Measurements from ENCODE around the gene SCP2D1.

The SCP2D1 gene

DNA sequence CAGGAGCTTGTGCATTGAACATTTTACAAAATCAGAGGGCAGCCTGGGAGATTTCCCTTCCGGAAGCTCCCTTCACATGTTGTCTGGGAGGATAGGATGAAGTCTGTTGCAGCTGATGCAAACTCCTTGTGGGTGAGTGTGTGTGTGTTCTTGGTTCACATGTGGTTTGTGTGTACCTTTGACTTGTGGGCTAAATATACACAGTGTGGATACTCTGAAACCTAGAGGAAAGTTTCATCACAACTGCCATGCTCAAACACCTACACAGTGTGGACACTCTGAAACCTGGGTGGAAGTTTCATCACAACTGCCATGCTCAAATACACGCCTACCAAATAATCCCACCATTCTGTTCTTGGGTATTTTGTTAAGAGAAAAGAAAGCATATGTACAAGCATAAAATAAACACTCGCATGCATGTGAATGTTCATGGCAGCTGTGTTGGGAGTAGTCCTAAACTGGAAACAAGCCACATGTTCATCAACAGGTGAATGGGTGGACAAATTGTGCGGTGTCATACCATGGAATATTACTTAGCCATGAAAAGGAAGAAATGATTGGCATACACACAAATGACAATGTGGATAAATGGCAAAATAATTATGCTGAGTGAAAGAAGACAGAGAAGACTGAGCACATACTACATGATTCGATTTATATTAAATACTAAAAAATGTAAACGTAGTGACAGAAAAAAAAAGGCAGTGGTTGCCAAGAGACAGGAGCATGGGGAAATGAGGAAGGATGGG, 1.8 kb downstream of the SCP2D1 start:
- no peak for DNase-seq (ENCODE audit: low spot score)

DNA sequence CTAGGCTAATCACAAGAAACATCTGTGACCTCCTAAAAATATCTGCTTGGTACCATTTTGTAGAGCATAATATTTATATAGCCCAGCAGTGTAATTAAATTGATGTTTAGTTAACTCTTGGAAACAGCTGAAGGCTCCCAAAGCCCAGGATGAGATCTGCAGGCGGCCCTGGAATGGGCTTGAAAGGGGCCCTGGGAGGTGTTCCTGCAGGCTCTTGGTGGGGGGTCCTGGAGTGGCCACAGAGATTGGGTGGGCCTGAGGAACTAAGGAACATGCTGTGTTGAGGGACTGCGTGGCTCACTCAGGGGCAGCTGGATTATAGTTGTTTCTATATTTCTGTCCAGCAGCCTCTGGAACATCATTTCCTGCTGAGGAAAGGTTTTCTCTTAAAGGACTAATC, 9.2 kb downstream of the SCP2D1 start:
- no peak for DNase-seq (ENCODE audit: low spot score)

DNA sequence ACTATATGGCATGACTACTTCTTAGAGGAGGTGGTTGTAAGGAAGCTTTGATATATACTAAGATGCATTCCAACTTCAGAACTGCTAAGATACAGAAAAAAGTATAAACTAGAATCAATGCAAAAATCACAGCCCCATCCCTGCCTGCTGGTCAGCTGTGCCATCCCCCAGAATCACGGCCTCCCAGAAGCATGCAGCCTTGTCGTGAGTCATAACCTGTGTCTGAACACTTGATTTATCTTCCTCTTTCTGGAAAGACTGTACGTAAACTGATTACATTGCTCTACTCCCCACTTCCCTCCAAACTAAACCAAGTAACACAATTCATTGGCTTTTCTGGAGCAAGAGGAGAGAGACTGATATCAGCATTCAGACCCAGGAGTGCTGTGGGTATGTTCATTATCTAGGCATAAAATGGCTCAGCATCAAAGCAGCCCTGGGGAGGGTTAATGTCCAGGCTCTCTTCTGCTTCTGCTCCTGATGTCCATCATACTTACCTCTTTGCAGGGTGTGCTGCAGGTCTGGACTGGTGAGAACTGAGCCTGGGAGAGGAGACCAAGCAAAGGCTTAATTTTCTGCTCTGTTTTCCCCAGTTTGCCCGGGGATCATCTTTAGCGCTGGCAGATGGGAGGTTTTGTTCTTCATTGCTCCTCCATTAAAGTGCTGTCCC, 18.4 kb downstream of the SCP2D1 start:
- DNase-seq (ENCODE audit: low spot score) = no peak

DNA sequence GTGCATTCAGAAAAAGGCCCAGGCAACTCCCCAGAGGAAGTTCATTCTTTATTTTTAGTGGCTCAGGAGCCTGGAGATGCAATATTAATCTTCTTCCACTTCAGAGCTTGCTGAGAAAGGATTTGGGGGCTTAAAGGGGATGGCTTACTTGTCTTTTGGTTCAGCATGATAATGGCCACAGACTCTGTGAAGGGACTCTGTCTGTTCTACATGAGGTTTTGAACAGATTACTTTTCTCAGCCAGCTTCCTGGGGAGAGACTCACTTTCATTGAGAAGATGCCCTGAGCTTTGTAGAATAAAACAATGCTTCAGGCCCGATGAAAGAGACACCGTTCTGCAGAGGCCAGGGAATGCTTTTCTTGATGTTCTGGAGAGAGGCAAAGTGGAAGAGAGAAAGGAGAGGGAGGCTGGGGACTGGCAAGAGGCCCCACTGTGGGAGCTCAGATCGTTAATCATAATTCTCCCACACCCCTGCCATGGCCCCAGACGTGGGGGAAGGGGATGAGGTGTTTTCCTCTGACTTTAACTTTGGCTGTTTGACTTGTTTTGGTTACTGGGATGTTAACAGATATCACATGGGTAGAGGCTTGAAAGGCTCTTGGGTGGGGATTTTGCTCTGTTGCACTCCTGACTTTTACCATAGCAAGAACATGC, 19.1 kb downstream of the SCP2D1 start:
- no peak for DNase-seq (ENCODE audit: low spot score)

DNA sequence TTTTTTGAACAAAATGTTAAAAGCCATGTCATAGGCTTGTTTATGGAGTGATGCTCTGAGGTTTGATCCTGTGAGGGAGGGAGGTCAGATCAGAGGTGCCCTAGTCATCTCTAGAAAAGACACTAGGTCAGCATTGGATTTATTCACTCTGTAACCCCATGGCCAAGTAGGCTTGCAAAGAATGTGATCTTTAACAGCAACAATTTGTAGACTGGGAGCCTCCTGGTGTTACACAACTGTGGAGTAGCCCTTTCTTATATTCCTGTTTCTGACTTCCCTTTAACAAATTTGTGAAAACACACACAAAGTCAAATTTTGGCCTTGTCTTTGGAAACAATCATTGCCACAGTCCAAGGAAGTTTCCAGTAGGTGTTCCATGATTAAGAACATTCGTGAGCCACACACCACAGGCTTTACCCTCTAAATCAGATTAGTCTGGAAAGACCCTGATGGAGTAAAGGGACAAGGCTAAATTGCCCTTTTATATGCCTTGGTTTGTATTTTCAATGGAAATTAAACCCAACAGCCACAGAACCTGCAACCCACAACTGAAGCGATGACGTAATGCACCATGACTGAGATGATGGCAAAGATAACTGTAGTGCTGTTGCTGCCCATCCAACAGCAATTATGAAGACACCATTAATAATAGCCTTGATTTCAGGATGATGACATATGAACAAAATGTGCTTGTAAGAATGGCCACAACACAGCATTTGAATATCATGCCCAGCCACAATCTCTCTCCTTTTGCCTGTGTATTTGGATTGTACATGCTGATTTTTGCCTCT, 22.1 kb downstream of the SCP2D1 start:
- no peak for DNase-seq (ENCODE audit: low spot score)

DNA sequence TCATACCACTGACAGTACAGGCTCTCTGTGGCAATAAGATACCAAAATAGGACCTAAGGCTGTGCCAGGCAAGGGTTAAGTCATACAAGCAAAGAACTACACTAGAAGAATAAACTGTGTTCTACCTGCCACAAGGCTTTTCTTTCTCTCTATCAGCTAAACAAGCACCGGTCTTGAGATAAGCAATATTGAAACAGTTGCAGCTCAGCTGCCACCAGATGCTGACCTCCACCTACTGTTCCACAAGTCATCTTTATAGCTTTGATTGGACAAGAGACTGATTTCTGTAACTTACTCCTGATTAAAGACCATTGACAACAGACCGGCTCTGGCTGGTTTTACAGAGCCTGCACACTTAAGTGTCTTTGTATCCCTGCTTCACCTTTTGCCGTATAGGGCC, 24.1 kb downstream of the SCP2D1 start:
- no peak for DNase-seq (ENCODE audit: low spot score)

DNA sequence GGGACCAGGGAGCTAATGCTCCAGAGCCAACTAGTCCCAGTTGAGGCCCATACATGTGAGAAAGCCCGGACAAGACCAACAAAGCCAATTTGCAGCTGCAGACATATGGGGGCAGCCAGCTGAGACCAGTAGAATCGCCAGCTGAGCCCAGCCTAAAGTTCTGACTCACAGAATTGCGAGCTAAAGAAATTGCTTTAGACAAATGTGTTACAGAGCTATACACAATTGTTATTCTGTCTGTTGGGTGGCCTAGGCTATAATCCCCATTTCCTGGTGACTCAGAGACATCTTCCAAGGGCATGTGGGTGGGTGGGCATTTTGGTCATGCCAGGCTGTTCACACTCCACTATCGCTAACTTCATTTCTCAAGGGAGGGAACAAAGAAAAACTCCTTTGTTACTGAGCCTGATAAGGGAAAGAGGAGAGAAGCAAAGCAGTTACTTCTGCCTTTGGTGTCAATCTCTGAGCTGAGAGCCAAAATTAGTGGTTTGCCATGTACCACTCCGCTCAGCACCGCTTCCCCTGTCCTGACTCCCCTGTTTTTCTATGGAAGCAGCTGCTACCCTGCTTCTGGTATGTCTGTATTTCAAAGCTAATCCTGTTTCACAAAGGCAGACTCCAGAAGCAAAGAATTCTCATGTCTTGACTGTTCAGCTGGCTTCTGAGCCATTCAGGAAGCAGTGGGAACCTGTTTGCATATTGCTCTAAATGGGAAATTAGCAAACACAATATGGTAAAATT, 26.1 kb downstream of the SCP2D1 start:
- no peak for DNase-seq (ENCODE audit: low spot score)

DNA sequence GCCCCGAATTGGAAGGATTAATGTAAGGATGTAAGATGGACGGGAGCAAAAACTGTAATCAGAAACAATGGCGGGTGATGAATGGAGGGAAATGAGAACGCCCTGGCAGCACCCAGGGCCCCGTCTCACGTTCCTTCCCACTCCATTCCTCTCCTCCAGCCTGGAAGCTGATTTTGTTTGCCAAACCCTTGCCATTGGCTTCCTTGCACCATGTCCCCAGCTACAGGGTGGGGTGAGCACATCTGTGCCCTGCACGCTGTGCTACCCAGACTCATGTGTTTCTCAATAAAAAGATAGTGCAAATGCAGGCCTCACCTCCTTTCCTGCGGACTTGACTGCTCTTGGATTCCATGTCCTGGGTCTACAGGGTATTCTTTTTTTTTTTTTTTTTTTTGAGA, 26.7 kb downstream of the SCP2D1 start:
- no peak for DNase-seq (ENCODE audit: low spot score)

DNA sequence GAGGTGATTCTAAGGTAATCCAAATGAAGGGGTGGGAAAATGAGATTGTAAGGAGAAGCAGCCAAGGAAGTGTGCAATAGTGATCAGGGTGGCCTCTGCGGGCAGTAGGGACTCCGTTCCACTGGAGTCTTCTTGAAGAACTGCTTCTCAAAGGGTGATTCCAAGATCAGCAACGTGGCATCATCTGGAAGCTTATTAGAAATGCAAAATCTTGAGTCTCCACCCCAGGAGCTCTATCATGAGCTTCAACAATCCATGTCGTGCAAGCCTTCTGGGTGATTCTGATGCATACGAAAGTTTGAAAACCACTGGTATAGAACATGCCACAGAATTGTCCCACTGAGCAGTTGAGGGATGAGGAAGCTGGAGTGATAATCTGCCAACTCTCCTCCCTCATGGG, 31.4 kb downstream of the SCP2D1 start:
- no peak for DNase-seq (ENCODE audit: low spot score)

DNA sequence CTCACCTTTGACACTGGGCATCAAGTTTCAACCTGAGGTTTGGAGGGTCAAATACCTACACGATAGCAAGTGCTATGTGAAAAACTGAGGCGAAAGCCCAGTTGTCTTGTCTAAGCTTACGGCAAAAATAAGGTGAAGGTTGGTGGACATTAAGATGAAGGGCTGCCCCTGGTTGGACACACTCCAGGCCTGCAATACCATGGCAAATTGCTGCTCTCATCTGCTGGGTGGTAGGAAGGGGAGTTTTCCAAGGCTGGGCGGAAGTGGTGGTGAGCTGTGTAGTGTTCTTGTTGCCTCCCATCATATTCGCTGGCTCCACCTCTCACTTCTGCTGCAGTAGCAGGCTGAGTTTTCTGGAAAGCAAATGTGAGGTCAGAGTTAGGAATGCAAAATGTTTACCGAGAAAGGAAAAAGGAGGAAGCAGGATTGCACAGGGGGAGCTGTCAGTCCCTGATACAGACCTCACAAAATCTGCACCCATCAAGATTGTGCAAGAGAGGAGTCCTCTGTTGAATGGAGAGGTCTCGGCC, 33.7 kb downstream of the SCP2D1 start:
- DNase-seq (ENCODE audit: low spot score) = no peak

DNA sequence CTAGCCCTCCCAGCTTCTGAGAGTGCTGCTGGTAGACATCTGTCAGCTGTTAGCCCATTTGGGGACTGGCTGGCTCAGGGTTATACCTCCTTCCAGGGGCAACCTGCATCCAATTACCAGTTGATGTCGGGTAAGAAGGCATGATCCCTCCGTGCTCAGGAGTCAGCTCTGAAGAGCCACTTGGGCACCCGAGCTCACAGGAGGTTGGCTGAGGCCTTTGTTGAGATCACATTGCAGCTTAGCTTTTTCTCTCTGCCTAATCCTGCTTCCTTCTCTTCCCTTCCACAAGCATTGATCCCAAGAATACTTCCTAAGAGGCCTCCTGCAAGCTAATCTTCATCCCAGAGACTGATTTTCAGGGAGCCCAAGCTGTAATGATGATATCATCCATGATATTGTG, 35.5 kb downstream of the SCP2D1 start:
- DNase-seq (ENCODE audit: low spot score) = no peak

DNA sequence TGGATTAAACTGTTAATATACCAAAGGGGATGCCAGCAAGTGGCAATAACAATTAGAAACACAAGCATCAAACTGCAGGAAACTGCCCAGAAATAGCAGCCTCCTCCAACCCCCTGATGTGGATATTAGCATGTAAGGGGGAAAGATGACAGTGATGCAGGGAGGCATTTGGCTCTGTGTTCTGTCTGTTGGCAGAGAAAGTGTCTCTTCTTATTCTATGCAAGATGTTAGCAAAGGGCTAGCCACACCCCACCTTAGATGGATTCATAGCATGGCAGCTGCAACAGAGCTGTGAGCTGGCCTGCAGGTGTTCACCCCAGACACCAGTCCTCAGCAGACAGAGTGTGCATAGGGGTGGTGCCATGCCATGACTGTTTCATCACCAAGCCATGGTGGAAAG, 38.0 kb downstream of the SCP2D1 start:
- no peak for DNase-seq (ENCODE audit: low spot score)

DNA sequence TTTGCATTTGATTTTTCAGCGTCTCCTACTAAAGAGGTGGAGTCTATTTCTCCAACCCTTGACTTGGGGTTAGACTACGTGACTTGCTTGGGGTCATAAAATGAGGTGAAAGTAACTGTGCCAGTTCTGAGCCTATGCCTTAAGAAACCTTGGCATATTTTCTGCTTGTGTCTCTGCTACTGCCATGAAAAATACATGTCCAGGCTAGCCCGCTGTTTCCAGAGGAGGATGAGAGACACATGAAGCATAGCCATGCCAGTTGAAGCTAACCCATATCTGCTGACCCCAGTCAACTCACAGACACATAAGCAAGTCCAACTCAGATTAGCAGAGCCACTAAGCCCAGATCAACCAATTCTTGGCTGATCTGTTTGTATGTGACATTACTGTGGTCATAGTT, 38.7 kb downstream of the SCP2D1 start:
- DNase-seq (ENCODE audit: low spot score) = no peak

DNA sequence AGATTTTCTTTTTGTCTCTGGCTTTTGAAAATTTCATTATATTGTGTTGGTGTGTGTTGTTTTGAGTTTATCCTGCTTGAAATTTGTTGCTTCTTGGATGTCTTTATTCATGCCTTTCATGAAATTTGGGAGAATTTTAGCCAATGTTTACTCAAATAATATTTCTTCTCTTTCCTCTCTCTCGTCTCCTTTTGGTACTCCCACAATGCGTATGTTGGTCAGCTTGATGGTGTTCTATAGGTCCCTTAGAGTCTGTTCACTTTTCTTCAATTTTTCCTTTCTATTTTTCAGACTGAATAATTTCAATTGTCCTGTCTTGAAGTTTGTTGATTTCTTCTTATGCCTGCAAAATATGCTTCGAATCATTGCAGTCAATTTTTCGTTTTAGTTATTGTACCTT, 39.6 kb downstream of the SCP2D1 start:
- DNase-seq (ENCODE audit: low spot score) = no peak

DNA sequence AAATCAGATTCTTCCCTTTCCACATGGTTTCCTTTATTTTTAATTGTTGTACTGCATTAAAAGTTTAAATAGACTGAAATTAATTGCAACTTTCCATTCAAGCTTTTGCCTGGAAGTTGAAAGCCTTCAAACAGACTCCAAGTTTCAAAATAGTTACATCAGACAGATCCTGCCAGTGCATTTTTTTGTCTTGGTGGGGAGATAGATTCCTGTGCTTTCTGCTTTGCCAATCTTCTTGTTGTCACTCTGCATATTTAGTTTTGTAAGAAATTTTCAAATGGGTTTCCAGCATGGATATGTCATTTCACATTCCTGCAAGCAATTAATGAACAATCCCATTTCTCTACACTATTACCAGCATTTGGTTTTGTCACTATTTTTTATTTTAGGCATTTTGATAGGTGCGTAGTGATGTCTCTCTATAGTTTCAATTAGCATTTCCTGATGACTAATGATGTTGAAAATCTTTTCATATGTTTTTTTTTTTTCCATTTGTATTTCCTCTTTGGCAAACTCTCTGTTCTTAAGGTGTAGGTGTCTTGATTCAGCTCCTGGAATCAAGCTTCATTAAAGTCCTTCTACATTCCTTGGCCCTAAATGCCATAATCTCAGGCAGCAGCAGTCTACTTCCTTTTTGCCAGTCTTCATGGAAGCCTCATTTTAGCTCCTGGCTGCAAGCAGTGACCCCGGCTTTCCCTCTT, 40.5 kb downstream of the SCP2D1 start:
- no peak for DNase-seq (ENCODE audit: low spot score)

DNA sequence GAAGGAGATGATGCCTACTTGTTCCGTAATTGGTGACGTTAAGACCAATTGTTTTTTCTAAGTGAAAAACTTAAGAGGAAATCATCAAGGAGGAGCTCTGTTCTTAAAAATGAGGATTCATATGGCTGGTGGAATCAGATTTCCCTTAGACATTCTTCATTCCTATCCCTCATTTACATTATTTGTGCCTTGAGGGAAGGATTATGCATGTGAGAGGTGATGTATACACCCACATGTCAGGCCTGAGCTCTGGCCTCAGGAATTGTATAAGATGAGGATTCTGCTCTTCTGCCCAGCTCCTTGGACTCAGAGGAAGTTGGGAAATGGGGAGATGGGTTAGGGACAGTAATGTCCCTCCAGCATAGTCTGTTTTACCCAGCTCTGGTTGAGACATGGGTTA, 42.3 kb downstream of the SCP2D1 start:
- DNase-seq (ENCODE audit: low spot score) = no peak

DNA sequence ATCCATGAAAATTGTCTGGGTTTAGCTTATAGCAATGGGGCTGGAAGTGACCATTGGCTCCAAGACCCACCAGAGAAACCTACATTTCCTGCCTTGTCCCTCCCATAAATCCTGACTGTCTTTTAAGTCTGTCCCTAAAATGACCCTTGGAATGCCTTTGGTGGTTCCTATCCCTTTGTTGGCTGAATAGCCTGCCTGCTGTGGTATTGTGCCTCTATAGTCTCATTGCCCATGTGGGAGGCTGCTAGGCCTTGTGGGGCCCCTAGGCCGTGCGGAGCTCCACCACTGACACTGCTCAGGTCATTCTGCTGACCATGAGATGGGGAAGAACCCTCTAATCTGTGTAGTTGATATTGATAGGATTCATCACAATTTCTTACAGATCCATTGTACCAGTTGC, 43.3 kb downstream of the SCP2D1 start:
- no peak for DNase-seq (ENCODE audit: low spot score)

DNA sequence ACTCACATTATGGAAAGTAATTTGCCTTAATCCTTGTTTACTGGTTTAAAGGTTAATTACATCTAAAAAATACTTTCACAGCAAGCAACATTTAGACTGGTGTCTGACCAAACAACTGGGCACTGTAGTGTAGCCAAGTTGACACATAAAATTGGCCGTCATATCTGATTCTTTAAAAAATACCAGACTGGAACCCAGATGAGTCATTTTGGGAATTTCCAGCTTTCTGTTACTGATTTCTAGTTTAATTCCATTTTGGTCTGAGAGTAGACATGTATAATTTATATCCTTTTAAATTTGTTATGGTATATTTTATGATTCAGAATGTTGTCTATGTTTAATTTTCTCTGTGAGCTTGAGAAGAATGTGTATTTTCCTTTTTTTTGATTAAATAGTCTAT, 44.1 kb downstream of the SCP2D1 start:
- DNase-seq (ENCODE audit: low spot score) = no peak

DNA sequence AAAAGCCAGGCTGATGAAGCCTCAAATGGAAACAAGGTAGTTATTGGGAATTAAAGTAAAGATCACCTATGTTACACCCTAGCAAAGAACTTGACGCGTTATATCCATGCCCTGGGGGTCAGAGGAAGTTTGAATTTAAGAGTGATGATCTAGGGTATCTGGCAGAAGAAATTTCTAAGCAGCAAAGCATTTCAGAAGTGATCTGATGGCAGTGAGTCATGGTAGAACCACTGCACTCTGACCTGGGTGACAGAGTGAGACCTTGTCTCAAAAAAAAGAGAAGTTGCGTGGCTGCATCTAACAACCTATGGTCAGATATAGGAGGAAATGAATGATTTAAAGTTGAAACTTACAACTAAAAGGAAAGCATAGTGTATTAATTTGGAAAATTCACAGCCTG, 45.2 kb downstream of the SCP2D1 start:
- DNase-seq (ENCODE audit: low spot score) = no peak

All from germinal center (tissue), 1 donor.